ENCODE data around the gene XAB2.

GRCh38 chr19:7643031-7643415 is 13.7 kb upstream of the XAB2 start:
- TF ChIP-seq CTCF (IDR thresholded peaks at IDR 0.05) (no peak), EP300 (IDR thresholded peaks at IDR 0.05) (no peak)

Measured in tibial nerve (tissue), 4 donors.